Naive thymus-derived CD4-positive, alpha-beta T cell (primary cell): ENCODE data around the gene VWCE. TPM values are rescaled to one million over a fixed set of nuclear protein-coding genes. Genes with fewer than 3 reads are reported as not detected.
A peak's percentile ranks its signal among the peaks of the same experiment; 100 is the strongest.

Source experiments
- ATAC-seq: fragments of 150-1000 bp; cut with Tn5 transposase; 2 replicates; pipeline ENCODE4 v1.10.0; 2021; ENCODE audit warnings: mild to moderate bottlenecking, moderate library complexity
- CTCF ChIA-PET: fragments of 350-600 bp; sonication (Branson Sonifier 250); formaldehyde crosslinking; loops from one replicate; lab custom pipeline; 2021; ENCODE audit warnings: antibody characterized with exemption; lab: Charles Lee
- POLR2A ChIA-PET: fragments of 350-600 bp; sonication (Branson Sonifier 250); formaldehyde crosslinking; loops from one replicate; lab custom pipeline; 2021; ENCODE audit warnings: antibody characterized with exemption, inconsistent platforms; lab: Charles Lee
- DNase-seq, 9 donors: peaks; one replicate each; pipeline versions ENCODE4 v3.0.0 to v3.0.0-alpha.2; 2020 to 2022; ENCODE audit warnings: mixed read lengths in 1 of 9
- H3K27ac ChIP-seq: one replicate; pipeline ENCODE4 v1.7.0; 2013; ENCODE audit warnings: mild to moderate bottlenecking, low read depth, low read length, moderate library complexity
- H3K27me3 ChIP-seq, 2 donors: one replicate each; pipeline ENCODE4 v1.7.0; 2013; ENCODE audit warnings: low read length in 2 of 2, mild to moderate bottlenecking in 2 of 2, moderate library complexity in 2 of 2; ENCODE audit not compliant: control insufficient read depth in 2 of 2, insufficient read depth in 2 of 2
- H3K36me3 ChIP-seq, 3 experiments: 1 replicate in 2 of 3; 2 replicates in 1 of 3; pipeline ENCODE4 v1.7.0; 2013; ENCODE audit warnings: low read length in 3 of 3, mild to moderate bottlenecking in 3 of 3, moderate library complexity in 1 of 3; ENCODE audit not compliant: insufficient read depth in 3 of 3, control insufficient read depth in 2 of 3
- H3K4me1 ChIP-seq, 2 donors: one replicate each; pipeline ENCODE4 v1.7.0; 2013; ENCODE audit warnings: low read length in 2 of 2, mild to moderate bottlenecking in 2 of 2, moderate library complexity in 1 of 2; ENCODE audit not compliant: control insufficient read depth in 2 of 2, insufficient read depth in 2 of 2
- H3K4me3 ChIP-seq: 2 replicates; pipeline ENCODE4 v1.7.0; 2013; ENCODE audit warnings: mild to moderate bottlenecking, low read length
- H3K9me3 ChIP-seq, 3 experiments: 1 replicate in 2 of 3; 2 replicates in 1 of 3; pipeline ENCODE4 v1.7.0; 2013; ENCODE audit warnings: low read length in 3 of 3; ENCODE audit not compliant: control insufficient read depth in 2 of 3
- H3K27ac Mint-ChIP-seq, 9 donors: one replicate each; pipeline ENCODE4 v1.8.0; 2020 to 2022; ENCODE audit warnings: mixed read lengths in 9 of 9, mild to moderate bottlenecking in 8 of 9, moderate library complexity in 5 of 9, inconsistent platforms in 2 of 9
- H3K27me3 Mint-ChIP-seq, 5 donors: one replicate each; pipeline ENCODE4 v1.8.0; 2021 to 2022; ENCODE audit warnings: mixed read lengths in 5 of 5, mild to moderate bottlenecking in 1 of 5
- H3K36me3 Mint-ChIP-seq, 5 donors: one replicate each; pipeline ENCODE4 v1.8.0; 2020 to 2022; ENCODE audit warnings: mixed read lengths in 5 of 5, mild to moderate bottlenecking in 3 of 5, inconsistent platforms in 1 of 5
- H3K4me1 Mint-ChIP-seq, 7 donors: one replicate each; pipeline ENCODE4 v1.8.0; 2020 to 2022; ENCODE audit warnings: mixed read lengths in 7 of 7, mild to moderate bottlenecking in 3 of 7, inconsistent platforms in 1 of 7
- H3K4me3 Mint-ChIP-seq, 10 donors: one replicate each; pipeline ENCODE4 v1.8.0; 2020 to 2022; ENCODE audit warnings: mild to moderate bottlenecking in 10 of 10, mixed read lengths in 10 of 10, moderate library complexity in 6 of 10, inconsistent platforms in 2 of 10
- H3K9me3 Mint-ChIP-seq, 11 donors: one replicate each; pipeline ENCODE4 v1.8.0; 2020 to 2022; ENCODE audit warnings: mixed read lengths in 11 of 11, mild to moderate bottlenecking in 4 of 11, inconsistent platforms in 1 of 11, moderate library complexity in 1 of 11
- intact Hi-C, 2 donors: fragments of 100-400 bp; cut with micrococcal nuclease; formaldehyde crosslinking; loops; one replicate each; pipeline ENCODE4 v1.15.1; 2023
- polyA plus RNA-seq, 2 donors: library from polyadenylated mRNA; unstranded; fragments of 300-500 nt; fragmentation: Illumina TruSeq; gene quantifications; one replicate each; pipeline ENCODE4 v1.2.3, GENCODE V29; 2021
- total RNA-seq, 6 experiments: library from RNA in 5 of 6; stranded (reverse) in 5 of 6; gene quantifications; 1 replicate in 5 of 6; 2 replicates in 1 of 6; pipeline ENCODE4 v1.2.3 and lab custom pipeline; 2021 to 2026

Gene VWCE
- total and polyA plus RNA-seq, 7 experiments from 2014 or later: 0.16 to 3.8 (median 0.49) TPM; not detected in 2

DNA sequence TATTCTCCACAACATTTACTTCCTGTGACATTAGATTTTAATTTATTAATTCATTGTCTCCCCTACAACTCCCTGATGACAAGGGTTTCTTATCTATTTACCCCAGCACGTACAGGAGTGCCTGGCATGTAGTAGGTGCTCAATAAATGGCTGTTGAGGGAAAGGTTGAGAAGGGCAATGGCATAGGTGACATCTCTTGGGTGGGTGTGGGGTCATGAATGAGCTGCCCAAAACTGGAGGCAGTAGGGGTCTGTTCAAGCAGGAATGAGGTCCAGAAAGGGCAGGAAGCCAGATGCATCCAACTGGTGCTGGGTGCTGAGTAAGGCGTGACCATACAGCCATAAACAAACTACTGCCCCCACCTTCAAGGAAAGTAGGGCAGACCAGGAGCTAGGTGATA, 2.8 kb downstream of the VWCE start:
- Mint-ChIP-seq H3K27ac (peak overlapping the region in 2 of 9 donors; percentile 11 to 38), H3K9me3 (peaks cover 0 to 5% (median 0%) of the 10 kb centered on the region in 11 donors), H3K27me3 (peaks cover 0 to 25% (median 9%) of the 10 kb centered on the region in 5 donors), H3K4me1 (peaks cover 8 to 17% (median 15%) of the 10 kb centered on the region in 7 donors), H3K4me3 (peak overlapping the region in 7 of 10 donors; percentile 15 to 65 (median 35)), H3K36me3 (peaks cover 0 to 7% (median 5%) of the 10 kb centered on the region in 5 donors)
- POLR2A ChIA-PET: no interaction called here
- Histone ChIP-seq H3K9me3 (no peaks in the 10 kb centered on the region), H3K4me1 (no peaks in the 10 kb centered on the region), H3K4me3 (no peak overlapping the region), H3K27me3 (no peaks in the 10 kb centered on the region), H3K36me3 (no peaks in the 10 kb centered on the region), H3K27ac (no peak overlapping the region)
- ATAC-seq: no peak
- DNase-seq: no peak
- CTCF ChIA-PET: no interaction called here
- intact Hi-C loops: no loop called here

DNA sequence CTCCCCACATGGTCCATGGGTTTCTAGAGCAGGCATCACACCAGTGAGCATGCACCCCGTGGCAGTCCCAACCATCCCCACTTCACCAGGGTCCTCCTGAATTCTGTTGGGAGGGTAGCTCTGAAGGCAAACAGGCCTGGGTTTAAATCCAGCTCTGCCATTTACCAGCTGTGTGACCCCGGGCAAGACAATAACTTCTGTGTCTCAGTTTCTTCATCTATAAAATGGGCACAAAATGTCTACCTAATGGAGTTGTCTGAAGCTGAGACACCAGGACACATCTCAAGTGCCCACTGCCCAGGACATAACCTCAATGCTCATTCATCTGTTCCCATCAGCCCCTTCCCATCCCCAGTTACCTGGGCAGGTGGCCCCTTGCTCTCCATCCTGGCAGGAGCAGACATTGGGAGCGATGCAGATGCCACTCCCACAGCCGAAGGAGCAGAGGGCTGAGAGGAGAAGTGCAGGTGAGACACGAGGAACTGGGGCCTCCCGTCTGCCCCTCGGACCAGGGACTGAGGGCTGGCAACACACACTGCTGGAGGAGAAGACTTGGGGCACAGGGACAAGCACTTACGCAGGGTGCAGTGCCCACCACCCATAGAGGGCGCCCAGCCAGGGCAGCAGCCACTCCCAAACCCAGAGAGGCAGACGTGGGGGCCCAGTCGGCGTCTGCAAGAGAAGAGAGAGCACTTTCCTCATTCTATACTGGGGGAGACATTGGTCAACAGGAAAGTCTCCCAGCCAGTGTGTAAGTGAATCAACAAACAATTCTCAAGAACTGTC, 4.0 kb downstream of the VWCE start:
- POLR2A ChIA-PET: no interaction called here
- Histone ChIP-seq H3K9me3 (no peaks in the 10 kb centered on the region), H3K27me3 (no peaks in the 10 kb centered on the region), H3K4me3 (no peak overlapping the region), H3K27ac (no peak overlapping the region), H3K4me1 (no peaks in the 10 kb centered on the region), H3K36me3 (no peaks in the 10 kb centered on the region)
- no peak for ATAC-seq
- Mint-ChIP-seq H3K4me3 (no peak overlapping the region), H3K36me3 (peaks cover 0 to 2% (median 0%) of the 10 kb centered on the region in 5 donors), H3K27ac (peak overlapping the region in 1 of 9 donors; percentile 8), H3K27me3 (peaks cover 0 to 25% (median 8%) of the 10 kb centered on the region in 5 donors), H3K9me3 (peaks cover 0 to 4% (median 0%) of the 10 kb centered on the region in 11 donors), H3K4me1 (peaks cover 6 to 13% (median 12%) of the 10 kb centered on the region in 7 donors)
- no peak for DNase-seq
- CTCF ChIA-PET: interaction anchor here (0.9 kb wide), 1 partner anchor 94 kb away, joined by 3 read pairs; no protein-coding TSS in a partner anchor
- intact Hi-C loops: no loop called here

DNA sequence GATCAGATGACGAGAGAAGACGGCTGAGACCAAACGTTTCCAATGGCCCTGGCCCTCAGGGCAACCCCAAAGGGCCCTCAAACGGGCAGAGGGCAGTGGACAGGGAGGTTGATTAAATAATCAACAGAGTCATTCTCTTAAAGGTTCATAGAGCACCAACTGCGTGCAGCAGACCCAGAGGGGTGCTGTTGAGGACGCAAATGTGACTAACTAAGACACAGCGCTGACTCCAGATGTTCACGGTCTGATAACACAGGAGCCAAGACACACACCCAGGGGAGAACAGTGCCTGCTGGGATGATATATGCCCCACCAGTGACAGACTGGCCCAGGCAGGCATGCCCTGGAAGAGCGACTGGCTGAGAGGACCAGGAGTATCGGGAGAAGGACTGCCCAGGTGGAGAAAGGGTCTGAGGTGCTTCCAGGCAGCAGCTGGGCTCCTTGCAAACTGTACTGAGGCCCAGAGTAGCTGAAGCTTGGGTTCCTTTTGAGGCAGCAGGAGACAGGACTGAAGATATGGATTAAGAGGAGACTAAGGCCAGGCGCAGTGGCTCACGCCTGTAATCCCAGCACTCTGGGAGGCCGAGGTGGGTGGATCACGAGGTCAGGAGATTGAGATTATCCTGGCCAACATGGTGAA, 7.7 kb downstream of the VWCE start:
- no peak overlapping the region for H3K4me3 Mint-ChIP-seq
- ChIA-PET POLR2A (interaction anchor here (0.6 kb wide), 1 partner anchor 19 kb away, joined by 3 read pairs; no protein-coding TSS in a partner anchor), CTCF (no interaction called here)
- H3K36me3 Mint-ChIP-seq: peaks cover 0 to 3% (median 0%) of the 10 kb centered on the region in 5 donors
- H3K27me3 Mint-ChIP-seq: peaks cover 0 to 10% (median 4%) of the 10 kb centered on the region in 5 donors
- H3K4me1 ChIP-seq: no peaks in the 10 kb centered on the region
- no peaks in the 10 kb centered on the region for H3K27me3 ChIP-seq
- intact Hi-C loops: no loop called here
- H3K4me1 Mint-ChIP-seq: peaks cover 0 to 3% (median 0%) of the 10 kb centered on the region in 7 donors
- no peak overlapping the region for H3K27ac ChIP-seq
- peak overlapping the region in 2 of 9 donors; percentile 20 to 36 for H3K27ac Mint-ChIP-seq
- ATAC-seq (no peak), DNase-seq (no peak)
- no peak overlapping the region for H3K4me3 ChIP-seq
- H3K36me3 ChIP-seq: no peaks in the 10 kb centered on the region
- H3K9me3 ChIP-seq: no peaks in the 10 kb centered on the region
- peaks cover 0 to 4% (median 0%) of the 10 kb centered on the region in 11 donors for H3K9me3 Mint-ChIP-seq

DNA sequence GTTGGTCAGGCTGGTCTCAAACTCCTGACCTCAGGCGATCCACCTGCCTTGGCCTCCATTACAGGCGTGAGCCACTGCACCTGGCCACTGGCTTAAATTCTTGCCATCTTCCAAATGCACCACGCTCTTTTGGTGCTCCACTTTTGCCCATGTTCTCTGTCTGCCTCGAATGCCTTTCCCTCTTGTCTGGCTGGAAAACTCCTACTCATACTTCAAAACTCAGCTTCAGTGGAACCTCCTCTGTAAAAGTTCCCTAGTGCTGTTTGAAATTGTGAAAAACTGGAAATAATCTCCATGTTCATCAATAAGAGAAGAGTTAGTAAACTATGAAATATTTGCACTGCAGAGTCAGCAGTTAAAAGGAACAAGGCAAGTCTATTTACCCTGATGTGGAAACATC, 11.5 kb downstream of the VWCE start:
- Mint-ChIP-seq H3K27me3 (no peaks in the 10 kb centered on the region), H3K27ac (no peak overlapping the region), H3K36me3 (peaks cover 0 to 3% (median 0%) of the 10 kb centered on the region in 5 donors), H3K4me3 (no peak overlapping the region), H3K4me1 (peaks cover 0 to 3% (median 0%) of the 10 kb centered on the region in 7 donors), H3K9me3 (peaks cover 0 to 6% (median 0%) of the 10 kb centered on the region in 11 donors)
- intact Hi-C loops: no loop called here
- CTCF ChIA-PET: no interaction called here
- ATAC-seq (no peak), DNase-seq (no peak)
- H3K4me1 ChIP-seq: no peaks in the 10 kb centered on the region
- H3K27me3 ChIP-seq: no peaks in the 10 kb centered on the region
- no peaks in the 10 kb centered on the region for H3K9me3 ChIP-seq
- no peaks in the 10 kb centered on the region for H3K36me3 ChIP-seq
- no peak overlapping the region for H3K4me3 ChIP-seq
- POLR2A ChIA-PET: no interaction called here
- no peak overlapping the region for H3K27ac ChIP-seq

DNA sequence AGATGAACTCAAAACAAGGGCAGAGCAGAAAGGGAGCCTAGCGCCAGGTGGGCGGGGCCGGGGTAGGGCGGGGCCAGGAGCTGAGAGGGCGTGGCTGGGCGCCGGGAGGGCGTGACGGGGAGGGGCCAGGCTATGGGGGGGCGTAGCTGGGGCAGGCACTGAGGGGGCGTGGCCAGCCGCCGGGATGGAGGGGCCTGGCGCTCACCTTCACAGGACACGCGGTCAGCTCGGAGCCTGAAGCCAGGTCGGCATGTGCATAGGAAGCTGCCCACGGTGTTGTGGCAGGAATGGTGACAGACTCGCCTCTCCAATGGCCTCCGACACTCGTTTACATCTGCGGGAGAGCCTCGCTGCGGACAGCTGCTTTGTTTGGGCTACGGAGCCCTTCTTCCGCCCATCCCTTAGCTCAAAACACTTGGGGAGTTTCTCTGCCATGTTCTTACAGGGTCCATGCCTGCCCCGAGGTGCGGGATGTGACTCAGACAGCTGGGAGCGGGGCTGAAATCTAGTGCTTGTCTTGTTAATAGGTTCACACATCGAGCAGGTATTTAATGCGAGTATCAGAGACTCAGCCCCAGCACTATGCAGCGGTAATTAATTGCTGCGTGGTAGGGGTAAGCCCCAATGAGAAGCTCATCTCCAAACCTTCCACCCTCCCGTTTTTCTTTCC, 13.4 kb downstream of the VWCE start:
- H3K36me3 ChIP-seq: no peaks in the 10 kb centered on the region
- CTCF ChIA-PET: no interaction called here
- peak; percentile 50 for ATAC-seq

DNA sequence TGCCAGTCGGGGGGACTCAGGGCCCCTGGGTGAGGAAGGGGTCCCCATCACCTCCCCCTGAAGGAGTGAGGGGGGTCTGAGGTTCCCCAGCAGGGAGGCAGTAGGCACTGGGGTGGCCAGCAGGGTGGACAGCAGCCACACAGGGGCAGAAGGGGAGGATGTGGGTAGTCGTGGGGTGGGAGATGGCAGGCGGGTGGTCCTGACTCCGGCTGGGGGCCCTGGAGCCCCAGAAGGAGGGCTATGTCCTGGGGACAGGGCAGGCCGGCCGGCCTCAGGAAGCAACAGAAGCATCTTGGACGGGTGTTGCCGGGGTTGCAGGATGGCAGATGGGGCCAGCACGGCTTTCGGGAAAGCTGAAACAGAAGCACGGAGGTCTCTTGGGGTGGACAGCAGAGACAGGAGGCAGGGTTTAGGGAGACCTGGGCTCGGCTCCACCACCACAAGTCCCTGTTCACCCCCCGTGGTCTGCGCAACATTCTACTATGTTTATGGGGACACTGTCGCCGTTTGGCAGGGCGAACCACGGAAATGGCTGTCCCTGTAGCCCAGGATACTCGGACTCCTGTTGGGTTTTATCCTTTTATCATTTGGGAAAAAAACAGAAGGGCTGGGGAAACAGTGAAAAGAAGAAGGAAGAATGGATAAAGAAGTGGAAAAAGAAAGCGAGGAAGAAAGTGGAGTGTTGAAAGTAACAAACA, 14.1 kb downstream of the VWCE start:
- Histone ChIP-seq H3K4me1 (no peaks in the 10 kb centered on the region), H3K9me3 (no peaks in the 10 kb centered on the region), H3K36me3 (no peaks in the 10 kb centered on the region), H3K27ac (no peak overlapping the region), H3K4me3 (no peak overlapping the region), H3K27me3 (no peaks in the 10 kb centered on the region)
- Mint-ChIP-seq H3K4me3 (no peak overlapping the region), H3K36me3 (peaks cover 0 to 3% (median 0%) of the 10 kb centered on the region in 5 donors), H3K27me3 (no peaks in the 10 kb centered on the region), H3K4me1 (peaks cover 0 to 2% (median 0%) of the 10 kb centered on the region in 7 donors), H3K27ac (peak overlapping the region in 1 of 9 donors; percentile 21), H3K9me3 (peaks cover 0 to 6% (median 0%) of the 10 kb centered on the region in 11 donors)
- ChIA-PET CTCF (no interaction called here), POLR2A (no interaction called here)
- DNase-seq: no peak
- intact Hi-C loops: no loop called here
- no peak for ATAC-seq

More for the DNA sequence above, 13.4 kb downstream of the VWCE start:
- H3K4me1 Mint-ChIP-seq: peaks cover 0 to 2% (median 0%) of the 10 kb centered on the region in 7 donors
- Histone ChIP-seq H3K27ac (no peak overlapping the region), H3K9me3 (no peaks in the 10 kb centered on the region), H3K4me1 (no peaks in the 10 kb centered on the region), H3K27me3 (no peaks in the 10 kb centered on the region), H3K4me3 (no peak overlapping the region)
- H3K27me3 Mint-ChIP-seq: no peaks in the 10 kb centered on the region
- no peak overlapping the region for H3K4me3 Mint-ChIP-seq
- peaks cover 0 to 6% (median 0%) of the 10 kb centered on the region in 11 donors for H3K9me3 Mint-ChIP-seq
- POLR2A ChIA-PET: no interaction called here
- intact Hi-C loops: no loop called here
- DNase-seq: peak in 1 of 9 donors; percentile 45
- peaks cover 0 to 3% (median 0%) of the 10 kb centered on the region in 5 donors for H3K36me3 Mint-ChIP-seq
- peak overlapping the region in 1 of 9 donors; percentile 21 for H3K27ac Mint-ChIP-seq
